Brain microvascular endothelial cell (primary cell): ENCODE data around the gene GNAO1.

Source experiments
- DNase-seq: peaks from one replicate; pipeline ENCODE4 v3.0.0-alpha.2; 2020
- H3K27ac ChIP-seq: fragments of 250-450 bp; sonication (Bioruptor Pico); 2 replicates; pipeline ENCODE4 v1.5.1; 2020; ENCODE audit warnings: mild to moderate bottlenecking, moderate library complexity
- H3K27me3 ChIP-seq: fragments of 250-450 bp; sonication (Bioruptor Pico); replicated peaks from 2 replicates; pipeline ENCODE4 v1.5.1; 2020; ENCODE audit warnings: mild to moderate bottlenecking
- H3K36me3 ChIP-seq: fragments of 250-450 bp; sonication (Bioruptor Pico); replicated peaks from 2 replicates; pipeline ENCODE4 v1.5.1; 2020; ENCODE audit warnings: mild to moderate bottlenecking
- H3K4me3 ChIP-seq: 2 replicates; pipeline ENCODE4 v1.5.1; 2011; ENCODE audit warnings: low read depth, mild to moderate bottlenecking, control low read depth, low read length, moderate library complexity
- in situ Hi-C: cut with HindIII; loops from 2 replicates; pipeline ENCODE4 v1.10.0; 2017; ENCODE audit warnings: low sequenced_read_pairs, low pct_ligation_motif_present
- TF ChIP-seq, protein P1 (sequence below): IDR thresholded peaks from 2 replicates; pipeline ENCODE4 v1.5.1; 2011; ENCODE audit warnings: low read depth, mild to moderate bottlenecking, moderate library complexity, low read length, control low read depth, inconsistent platforms; ENCODE audit errors: missing control alignments

GNAO1 gene

DNA sequence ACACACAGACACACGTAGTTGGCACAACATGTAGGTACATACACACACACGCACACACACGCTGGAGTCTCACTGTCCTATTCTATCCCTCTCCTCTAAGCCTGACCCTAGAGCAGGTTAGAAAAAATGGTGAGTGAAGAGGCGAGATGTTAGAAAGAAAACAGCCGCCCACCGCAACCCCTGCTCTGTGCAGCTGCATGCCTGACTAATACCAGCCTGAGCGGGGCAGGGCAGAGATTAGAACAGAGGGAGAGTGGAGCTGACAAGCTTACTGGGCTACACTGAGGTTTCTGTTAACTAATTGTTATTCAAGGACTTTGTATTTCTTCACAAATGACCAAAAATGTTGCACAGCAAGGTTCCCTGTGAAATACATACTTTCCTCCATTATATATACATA, 174.3 kb downstream of the GNAO1 start:
- TF ChIP-seq, protein P1, sequence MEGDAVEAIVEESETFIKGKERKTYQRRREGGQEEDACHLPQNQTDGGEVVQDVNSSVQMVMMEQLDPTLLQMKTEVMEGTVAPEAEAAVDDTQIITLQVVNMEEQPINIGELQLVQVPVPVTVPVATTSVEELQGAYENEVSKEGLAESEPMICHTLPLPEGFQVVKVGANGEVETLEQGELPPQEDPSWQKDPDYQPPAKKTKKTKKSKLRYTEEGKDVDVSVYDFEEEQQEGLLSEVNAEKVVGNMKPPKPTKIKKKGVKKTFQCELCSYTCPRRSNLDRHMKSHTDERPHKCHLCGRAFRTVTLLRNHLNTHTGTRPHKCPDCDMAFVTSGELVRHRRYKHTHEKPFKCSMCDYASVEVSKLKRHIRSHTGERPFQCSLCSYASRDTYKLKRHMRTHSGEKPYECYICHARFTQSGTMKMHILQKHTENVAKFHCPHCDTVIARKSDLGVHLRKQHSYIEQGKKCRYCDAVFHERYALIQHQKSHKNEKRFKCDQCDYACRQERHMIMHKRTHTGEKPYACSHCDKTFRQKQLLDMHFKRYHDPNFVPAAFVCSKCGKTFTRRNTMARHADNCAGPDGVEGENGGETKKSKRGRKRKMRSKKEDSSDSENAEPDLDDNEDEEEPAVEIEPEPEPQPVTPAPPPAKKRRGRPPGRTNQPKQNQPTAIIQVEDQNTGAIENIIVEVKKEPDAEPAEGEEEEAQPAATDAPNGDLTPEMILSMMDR, result no peak
- Histone ChIP-seq H3K27me3 (no peaks in the 10 kb centered on the region), H3K36me3 (peaks cover 37% of the 10 kb centered on the region), H3K4me3 (no peak overlapping the region), H3K27ac (no peak overlapping the region)
- in situ Hi-C loops, result no loop called here
- no peak for DNase-seq

DNA sequence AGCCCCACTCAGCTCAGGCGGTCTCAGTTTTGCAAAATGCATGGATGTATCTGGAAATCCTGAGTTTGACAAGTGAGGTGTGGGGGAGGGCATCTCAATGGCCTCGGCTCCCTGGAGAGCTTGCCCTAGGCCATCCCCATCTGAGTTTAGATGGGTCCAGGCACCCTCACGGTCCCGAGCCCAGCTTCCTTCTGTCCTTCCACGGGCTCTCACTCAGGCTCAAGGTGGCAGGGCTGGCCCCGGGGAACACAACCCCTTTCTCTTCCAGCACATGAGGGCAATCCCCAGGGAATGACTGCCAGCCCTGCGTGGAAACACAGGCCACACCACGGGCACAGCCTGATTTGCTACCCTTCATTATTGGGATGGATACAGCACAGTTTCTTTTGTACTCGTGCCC, 175.7 kb downstream of the GNAO1 start:
- H3K36me3 ChIP-seq, result peaks cover 37% of the 10 kb centered on the region
- in situ Hi-C loops, result no loop called here
- H3K4me3 ChIP-seq, result no peak overlapping the region
- no peaks in the 10 kb centered on the region for H3K27me3 ChIP-seq
- TF ChIP-seq, protein P1, result no peak
- DNase-seq, result no peak
- no peak overlapping the region for H3K27ac ChIP-seq

GRCh38 chr16:56367764-56368163, 176.5 kb downstream of the GNAO1 start:
- Histone ChIP-seq H3K27me3 (no peaks in the 10 kb centered on the region), H3K36me3 (peaks cover 33% of the 10 kb centered on the region), H3K4me3 (no peak overlapping the region), H3K27ac (no peak overlapping the region)
- in situ Hi-C loops, result no loop called here
- no peak for DNase-seq
- TF ChIP-seq, protein P1, result no peak

DNA sequence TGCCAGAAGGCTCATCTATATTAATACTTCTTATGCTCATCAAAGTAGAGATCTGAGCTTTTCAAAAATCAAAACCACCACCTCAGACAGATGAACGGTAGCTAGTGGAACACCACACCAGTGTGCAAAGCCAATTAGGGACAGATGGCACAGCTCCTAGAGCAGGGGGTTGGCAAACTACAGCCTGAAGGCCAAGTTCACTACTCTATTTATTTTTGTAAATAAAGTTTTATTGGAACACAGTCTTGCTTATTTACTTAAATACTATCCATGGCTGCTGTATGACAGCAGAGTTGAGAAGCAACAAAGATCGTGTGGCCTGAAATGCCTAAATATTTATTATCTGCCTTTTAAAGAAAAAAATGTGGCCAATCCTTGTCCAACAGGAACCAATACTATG, 177.3 kb downstream of the GNAO1 start:
- H3K27me3 ChIP-seq, result no peaks in the 10 kb centered on the region
- no peak overlapping the region for H3K27ac ChIP-seq
- H3K4me3 ChIP-seq, result no peak overlapping the region
- in situ Hi-C loops, result no loop called here
- TF ChIP-seq, protein P1, result no peak
- H3K36me3 ChIP-seq, result peaks cover 25% of the 10 kb centered on the region
- DNase-seq, result no peak

- TF ChIP-seq, protein P1, result no peak
- Histone ChIP-seq H3K27ac (no peak overlapping the region), H3K36me3 (peaks cover 19% of the 10 kb centered on the region), H3K4me3 (no peak overlapping the region), H3K27me3 (no peaks in the 10 kb centered on the region)
- DNase-seq, result no peak
- in situ Hi-C loops, result no loop called here
These were observed 177.9 kb downstream of the GNAO1 start for GRCh38 chr16:56369202-56369601.

- TF ChIP-seq, protein P1, result no peak
- Histone ChIP-seq H3K4me3 (no peak overlapping the region), H3K27me3 (no peaks in the 10 kb centered on the region), H3K27ac (no peak overlapping the region), H3K36me3 (peaks cover 15% of the 10 kb centered on the region)
- DNase-seq, result no peak
- in situ Hi-C loops, result no loop called here
These were observed 179.0 kb downstream of the GNAO1 start for GRCh38 chr16:56370185-56370874.
